ENCODE results near the gene POGZ. TPM values are rescaled to one million over a fixed set of nuclear protein-coding genes. Genes with fewer than 3 reads are reported as not detected.

POGZ gene
- total and polyA plus RNA-seq, 2 of the 13 experiments (the other 11 are each of a cell fraction or from before 2014, with no cell fraction given), result 15.3 to 45.6 TPM

DNA sequence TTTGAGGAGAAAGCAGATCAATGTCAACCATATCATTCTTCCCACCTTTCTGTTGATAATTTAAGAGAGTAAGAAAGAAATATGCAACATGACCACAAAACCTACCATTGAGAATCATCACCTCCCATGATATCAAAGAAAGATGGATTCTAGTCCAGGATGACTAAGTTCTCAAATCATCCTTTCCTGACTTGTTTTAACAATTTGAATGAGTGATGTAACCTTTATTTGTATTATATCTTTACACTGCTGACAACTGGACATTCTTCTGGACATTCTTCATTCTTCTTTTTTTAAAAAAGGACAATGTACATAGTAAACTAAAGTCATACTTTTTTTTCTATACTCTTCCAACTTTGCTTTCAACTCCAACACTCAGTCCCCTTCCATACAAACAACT is 50.4 kb downstream of the POGZ start:
- no peak for DNase-seq (ENCODE audit: low spot score)
- no TSS peak for BruUV-seq (replicated peaks)
- in situ Hi-C loops (cut with HindIII; ENCODE audit: extremely low pct_ligation_motif_present, low pct_unique_long_range_greater_than_20kb) (no loop called here), intact Hi-C loops (cut with micrococcal nuclease; ENCODE audit: unreplicated experiment) (no loop called here)
- ChIA-PET CTCF (ENCODE audit: low intra/inter-chr PET ratio, low total read pairs) (no interaction called here), POLR2A (no interaction called here)
- no peaks in the 10 kb centered on the region for H3K4me1 ChIP-seq (ENCODE audit: insufficient read depth, low read length)
- FAIRE-seq, result no peak
- no peak overlapping the region for H2AFZ ChIP-seq (ENCODE audit: low read length)
- H3K4me2 ChIP-seq (ENCODE audit: low read depth, low read length), result no peak overlapping the region
- H3K79me2 ChIP-seq (ENCODE audit: insufficient read depth, low read length), result no peaks in the 10 kb centered on the region
- ATAC-seq, result no peak
- H3K4me3 ChIP-seq (replicated peaks in 1 of 3; ENCODE audit: insufficient read depth in 1 of 3, low read depth in 2 of 3, low read length in 3 of 3), result no peak overlapping the region
- peaks cover 29 to 85% of the 10 kb centered on the region in 2 experiments for H3K36me3 ChIP-seq (replicated peaks in 1 of 2; ENCODE audit: control insufficient read depth in 1 of 2, insufficient read depth in 2 of 2, low read length in 2 of 2)
- no peaks in the 10 kb centered on the region for H3K27me3 ChIP-seq (ENCODE audit: control insufficient read depth in 1 of 2, insufficient read depth in 2 of 2, low read length in 2 of 2)
- peaks cover 3% of the 10 kb centered on the region; the same call in 1 of the 2 replicates for H4K20me1 ChIP-seq (ENCODE audit: insufficient read depth, low read length)
- H3K9me3 ChIP-seq (ENCODE audit: low read length), result no peaks in the 10 kb centered on the region
- H3K9ac ChIP-seq (ENCODE audit: insufficient read depth, low read depth, low read length), result no peak overlapping the region
- no peak overlapping the region for H3K27ac ChIP-seq (ENCODE audit: extremely low read length, insufficient read depth, low read length)
- TF ChIP-seq, protein P1, sequence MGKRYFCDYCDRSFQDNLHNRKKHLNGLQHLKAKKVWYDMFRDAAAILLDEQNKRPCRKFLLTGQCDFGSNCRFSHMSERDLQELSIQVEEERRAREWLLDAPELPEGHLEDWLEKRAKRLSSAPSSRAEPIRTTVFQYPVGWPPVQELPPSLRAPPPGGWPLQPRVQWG (CRISPR knock-in tag; IDR thresholded peaks at IDR 0.05; ENCODE audit: borderline replicate concordance, low read depth), result no peak
- TF ChIP-seq, protein P2, sequence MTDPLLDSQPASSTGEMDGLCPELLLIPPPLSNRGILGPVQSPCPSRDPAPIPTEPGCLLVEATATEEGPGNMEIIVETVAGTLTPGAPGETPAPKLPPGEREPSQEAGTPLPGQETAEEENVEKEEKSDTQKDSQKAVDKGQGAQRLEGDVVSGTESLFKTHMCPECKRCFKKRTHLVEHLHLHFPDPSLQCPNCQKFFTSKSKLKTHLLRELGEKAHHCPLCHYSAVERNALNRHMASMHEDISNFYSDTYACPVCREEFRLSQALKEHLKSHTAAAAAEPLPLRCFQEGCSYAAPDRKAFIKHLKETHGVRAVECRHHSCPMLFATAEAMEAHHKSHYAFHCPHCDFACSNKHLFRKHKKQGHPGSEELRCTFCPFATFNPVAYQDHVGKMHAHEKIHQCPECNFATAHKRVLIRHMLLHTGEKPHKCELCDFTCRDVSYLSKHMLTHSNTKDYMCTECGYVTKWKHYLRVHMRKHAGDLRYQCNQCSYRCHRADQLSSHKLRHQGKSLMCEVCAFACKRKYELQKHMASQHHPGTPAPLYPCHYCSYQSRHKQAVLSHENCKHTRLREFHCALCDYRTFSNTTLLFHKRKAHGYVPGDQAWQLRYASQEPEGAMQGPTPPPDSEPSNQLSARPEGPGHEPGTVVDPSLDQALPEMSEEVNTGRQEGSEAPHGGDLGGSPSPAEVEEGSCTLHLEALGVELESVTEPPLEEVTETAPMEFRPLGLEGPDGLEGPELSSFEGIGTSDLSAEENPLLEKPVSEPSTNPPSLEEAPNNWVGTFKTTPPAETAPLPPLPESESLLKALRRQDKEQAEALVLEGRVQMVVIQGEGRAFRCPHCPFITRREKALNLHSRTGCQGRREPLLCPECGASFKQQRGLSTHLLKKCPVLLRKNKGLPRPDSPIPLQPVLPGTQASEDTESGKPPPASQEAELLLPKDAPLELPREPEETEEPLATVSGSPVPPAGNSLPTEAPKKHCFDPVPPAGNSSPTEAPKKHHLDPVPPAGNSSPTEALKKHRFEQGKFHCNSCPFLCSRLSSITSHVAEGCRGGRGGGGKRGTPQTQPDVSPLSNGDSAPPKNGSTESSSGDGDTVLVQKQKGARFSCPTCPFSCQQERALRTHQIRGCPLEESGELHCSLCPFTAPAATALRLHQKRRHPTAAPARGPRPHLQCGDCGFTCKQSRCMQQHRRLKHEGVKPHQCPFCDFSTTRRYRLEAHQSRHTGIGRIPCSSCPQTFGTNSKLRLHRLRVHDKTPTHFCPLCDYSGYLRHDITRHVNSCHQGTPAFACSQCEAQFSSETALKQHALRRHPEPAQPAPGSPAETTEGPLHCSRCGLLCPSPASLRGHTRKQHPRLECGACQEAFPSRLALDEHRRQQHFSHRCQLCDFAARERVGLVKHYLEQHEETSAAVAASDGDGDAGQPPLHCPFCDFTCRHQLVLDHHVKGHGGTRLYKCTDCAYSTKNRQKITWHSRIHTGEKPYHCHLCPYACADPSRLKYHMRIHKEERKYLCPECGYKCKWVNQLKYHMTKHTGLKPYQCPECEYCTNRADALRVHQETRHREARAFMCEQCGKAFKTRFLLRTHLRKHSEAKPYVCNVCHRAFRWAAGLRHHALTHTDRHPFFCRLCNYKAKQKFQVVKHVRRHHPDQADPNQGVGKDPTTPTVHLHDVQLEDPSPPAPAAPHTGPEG (CRISPR knock-in tag; IDR thresholded peaks at IDR 0.05), result no peak
- TF ChIP-seq ZSCAN21 (CRISPR knock-in tag; IDR thresholded peaks at IDR 0.05; ENCODE audit: borderline replicate concordance) (no peak), ZNF10 (CRISPR knock-in tag; IDR thresholded peaks at IDR 0.05; ENCODE audit: borderline replicate concordance, low read depth) (no peak)
- TF ChIP-seq, protein P3, sequence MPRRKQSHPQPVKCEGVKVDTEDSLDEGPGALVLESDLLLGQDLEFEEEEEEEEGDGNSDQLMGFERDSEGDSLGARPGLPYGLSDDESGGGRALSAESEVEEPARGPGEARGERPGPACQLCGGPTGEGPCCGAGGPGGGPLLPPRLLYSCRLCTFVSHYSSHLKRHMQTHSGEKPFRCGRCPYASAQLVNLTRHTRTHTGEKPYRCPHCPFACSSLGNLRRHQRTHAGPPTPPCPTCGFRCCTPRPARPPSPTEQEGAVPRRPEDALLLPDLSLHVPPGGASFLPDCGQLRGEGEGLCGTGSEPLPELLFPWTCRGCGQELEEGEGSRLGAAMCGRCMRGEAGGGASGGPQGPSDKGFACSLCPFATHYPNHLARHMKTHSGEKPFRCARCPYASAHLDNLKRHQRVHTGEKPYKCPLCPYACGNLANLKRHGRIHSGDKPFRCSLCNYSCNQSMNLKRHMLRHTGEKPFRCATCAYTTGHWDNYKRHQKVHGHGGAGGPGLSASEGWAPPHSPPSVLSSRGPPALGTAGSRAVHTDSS (CRISPR knock-in tag; conservative IDR thresholded peaks at IDR 0.05), result no peak
- TF ChIP-seq, protein P4, sequence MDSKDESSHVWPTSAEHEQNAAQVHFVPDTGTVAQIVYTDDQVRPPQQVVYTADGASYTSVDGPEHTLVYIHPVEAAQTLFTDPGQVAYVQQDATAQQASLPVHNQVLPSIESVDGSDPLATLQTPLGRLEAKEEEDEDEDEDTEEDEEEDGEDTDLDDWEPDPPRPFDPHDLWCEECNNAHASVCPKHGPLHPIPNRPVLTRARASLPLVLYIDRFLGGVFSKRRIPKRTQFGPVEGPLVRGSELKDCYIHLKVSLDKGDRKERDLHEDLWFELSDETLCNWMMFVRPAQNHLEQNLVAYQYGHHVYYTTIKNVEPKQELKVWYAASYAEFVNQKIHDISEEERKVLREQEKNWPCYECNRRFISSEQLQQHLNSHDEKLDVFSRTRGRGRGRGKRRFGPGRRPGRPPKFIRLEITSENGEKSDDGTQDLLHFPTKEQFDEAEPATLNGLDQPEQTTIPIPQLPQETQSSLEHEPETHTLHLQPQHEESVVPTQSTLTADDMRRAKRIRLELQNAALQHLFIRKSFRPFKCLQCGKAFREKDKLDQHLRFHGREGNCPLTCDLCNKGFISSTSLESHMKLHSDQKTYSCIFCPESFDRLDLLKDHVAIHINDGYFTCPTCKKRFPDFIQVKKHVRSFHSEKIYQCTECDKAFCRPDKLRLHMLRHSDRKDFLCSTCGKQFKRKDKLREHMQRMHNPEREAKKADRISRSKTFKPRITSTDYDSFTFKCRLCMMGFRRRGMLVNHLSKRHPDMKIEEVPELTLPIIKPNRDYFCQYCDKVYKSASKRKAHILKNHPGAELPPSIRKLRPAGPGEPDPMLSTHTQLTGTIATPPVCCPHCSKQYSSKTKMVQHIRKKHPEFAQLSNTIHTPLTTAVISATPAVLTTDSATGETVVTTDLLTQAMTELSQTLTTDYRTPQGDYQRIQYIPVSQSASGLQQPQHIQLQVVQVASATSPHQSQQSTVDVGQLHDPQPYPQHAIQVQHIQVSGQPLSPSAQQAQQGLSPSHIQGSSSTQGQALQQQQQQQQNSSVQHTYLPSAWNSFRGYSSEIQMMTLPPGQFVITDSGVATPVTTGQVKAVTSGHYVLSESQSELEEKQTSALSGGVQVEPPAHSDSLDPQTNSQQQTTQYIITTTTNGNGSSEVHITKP (CRISPR knock-in tag; IDR thresholded peaks at IDR 0.05; ENCODE audit: low read depth), result no peak

Data from HepG2 (cell line).